GM18907 (cell line): ENCODE data around the gene TFAP2D.

ENCODE experiments used
- ATAC-seq: cut with Tn5 transposase; IDR thresholded peaks from one replicate; pipeline ENCODE4 v1.9.1; 2021; ENCODE audit warnings: mild to moderate bottlenecking, moderate library complexity; ENCODE audit not compliant: unreplicated experiment

Gene TFAP2D

GRCh38 chr6:50718566-50718965 lies 5.2 kb downstream of the TFAP2D start:
- no peak for ATAC-seq

GRCh38 chr6:50720623-50721022 lies 7.3 kb downstream of the TFAP2D start:
- ATAC-seq = no peak

- no peak for ATAC-seq
Observed at GRCh38 chr6:50721978-50722377, 8.7 kb downstream of the TFAP2D start.

GRCh38 chr6:50722829-50723554 lies 9.7 kb downstream of the TFAP2D start:
- no peak for ATAC-seq

- ATAC-seq = peak; percentile 61
Observed at GRCh38 chr6:50724381-50725124, 11.2 kb downstream of the TFAP2D start.

- no peak for ATAC-seq
Observed at GRCh38 chr6:50734488-50734887, 21.2 kb downstream of the TFAP2D start.

GRCh38 chr6:50742161-50742560 lies 28.8 kb downstream of the TFAP2D start:
- ATAC-seq = no peak

- no peak for ATAC-seq
Observed at GRCh38 chr6:50744976-50745375, 31.6 kb downstream of the TFAP2D start.

GRCh38 chr6:50762798-50763197 lies 49.5 kb downstream of the TFAP2D start:
- ATAC-seq = no peak

GRCh38 chr6:50778696-50779095 lies 65.4 kb downstream of the TFAP2D start:
- no peak for ATAC-seq

- ATAC-seq = no peak
Observed at GRCh38 chr6:50780382-50780781, 67.1 kb downstream of the TFAP2D start.

GRCh38 chr6:50785921-50786320 lies 72.6 kb downstream of the TFAP2D start:
- no peak for ATAC-seq

GRCh38 chr6:50791900-50792508 lies 78.7 kb downstream of the TFAP2D start:
- peak; percentile 75 for ATAC-seq

GRCh38 chr6:50792771-50793170 lies 79.4 kb downstream of the TFAP2D start:
- no peak for ATAC-seq

GRCh38 chr6:50795574-50795973 lies 82.2 kb downstream of the TFAP2D start:
- ATAC-seq = no peak

GRCh38 chr6:50804283-50804682 lies 91.0 kb downstream of the TFAP2D start:
- no peak for ATAC-seq

GRCh38 chr6:50807035-50807434 lies 93.7 kb downstream of the TFAP2D start:
- ATAC-seq = no peak

- peak; percentile 47 for ATAC-seq
Observed at GRCh38 chr6:50815436-50816114, 102.2 kb downstream of the TFAP2D start.

- peak; percentile 73 for ATAC-seq
Observed at GRCh38 chr6:50816115-50816675, 102.9 kb downstream of the TFAP2D start.

GRCh38 chr6:50816947-50817645 lies 103.8 kb downstream of the TFAP2D start:
- ATAC-seq = no peak

- ATAC-seq = no peak
Observed at GRCh38 chr6:50817646-50817950, 104.3 kb downstream of the TFAP2D start.
